ENCODE data around the gene GTPBP6. TPM values are rescaled to one million over a fixed set of nuclear protein-coding genes. Genes with fewer than 3 reads are reported as not detected.
"Not testable (repeated sequence)": the region's sequence is repeated elsewhere in the genome, so short reads cannot be mapped to it uniquely, and the experiment has no call there.

GTPBP6 gene
- total RNA-seq, 5 donors from 2014 or later (not counting 1 experiment from before 2014, with no cell fraction given): 58.8 to 112 (median 111) TPM

DNA sequence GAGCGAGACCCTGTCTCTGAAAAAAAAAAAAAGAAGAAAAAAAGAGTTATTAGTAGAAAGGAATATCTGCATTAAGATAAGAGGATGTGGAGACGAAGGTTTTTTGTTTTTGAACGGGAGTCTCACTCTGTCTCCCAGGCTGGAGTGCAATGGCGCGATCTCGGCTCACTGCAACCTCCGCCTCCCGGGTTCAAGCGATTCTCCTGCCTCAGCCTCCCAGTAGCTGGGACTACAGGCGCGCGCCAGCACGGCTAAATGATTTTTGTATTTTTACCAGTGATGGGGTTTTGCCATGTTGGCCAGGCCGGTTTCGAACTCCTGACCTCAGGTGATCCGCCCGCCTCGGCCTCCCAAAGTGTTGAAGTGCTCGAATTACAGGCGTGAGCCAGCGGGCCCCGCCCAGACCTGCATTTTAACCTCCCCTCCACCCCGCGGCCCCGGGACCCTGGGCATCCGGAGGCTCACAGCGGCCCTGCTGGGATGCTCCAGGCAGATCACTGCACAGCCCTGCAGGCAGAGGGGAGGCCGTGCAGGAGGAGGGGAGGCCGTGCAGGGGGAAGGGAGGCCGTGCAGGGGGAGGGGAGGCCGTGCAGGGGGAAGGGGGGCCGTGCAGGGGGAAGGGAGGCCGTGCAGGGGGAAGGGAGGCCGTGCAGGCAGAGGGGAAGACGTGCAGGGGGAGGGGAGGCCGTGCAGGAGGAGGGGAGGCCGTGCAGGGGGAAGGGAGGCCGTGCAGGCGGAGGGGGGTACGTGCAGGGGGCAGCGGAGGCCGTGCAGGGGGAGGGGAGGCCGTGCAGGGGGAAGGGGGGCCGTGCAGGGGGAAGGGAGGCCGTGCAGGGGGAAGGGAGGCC lies 38.6 kb downstream of the GTPBP6 start:
- H3K27me3 Mint-ChIP-seq; H3K27ac ChIP-seq (ENCODE audit: low read length); ATAC-seq (replicated peaks in 1 of 4); CTCF ChIA-PET; H3K36me3 ChIP-seq (ENCODE audit: control insufficient read depth in 2 of 2, extremely low read depth in 1 of 2, insufficient read depth in 1 of 2, low read length in 1 of 2); H3K4me3 ChIP-seq (ENCODE audit: control insufficient read depth in 1 of 2, extremely low read depth in 1 of 2, low read length in 1 of 2); H3K36me3 Mint-ChIP-seq; H3K9me3 ChIP-seq; H3K27ac Mint-ChIP-seq; H3K9me3 Mint-ChIP-seq; POLR2A ChIA-PET: not testable (repeated sequence)
- Histone ChIP-seq H3K27me3 (replicated peaks in 1 of 2; ENCODE audit: control insufficient read depth in 2 of 2, extremely low read depth in 1 of 2, insufficient read depth in 2 of 2, low read length in 1 of 2) (peaks cover 0 to 21% of the 10 kb centered on the region in 2 experiments), H3K4me1 (ENCODE audit: control insufficient read depth in 1 of 2, extremely low read depth in 1 of 2, insufficient read depth in 2 of 2, low read length in 2 of 2) (peaks cover 12 to 39% of the 10 kb centered on the region in 2 experiments)
- 92% methylated on average over 15 of the region's 45 CpGs for WGBS (ENCODE audit: insufficient coverage)
- Mint-ChIP-seq H3K4me3 (peak overlapping the region; percentile 13 to 68 (median 39)), H3K4me1 (peaks cover 22 to 39% (median 23%) of the 10 kb centered on the region in 3 donors)
- DNase-seq: peak in 1 of 35 experiments; percentile 0

DNA sequence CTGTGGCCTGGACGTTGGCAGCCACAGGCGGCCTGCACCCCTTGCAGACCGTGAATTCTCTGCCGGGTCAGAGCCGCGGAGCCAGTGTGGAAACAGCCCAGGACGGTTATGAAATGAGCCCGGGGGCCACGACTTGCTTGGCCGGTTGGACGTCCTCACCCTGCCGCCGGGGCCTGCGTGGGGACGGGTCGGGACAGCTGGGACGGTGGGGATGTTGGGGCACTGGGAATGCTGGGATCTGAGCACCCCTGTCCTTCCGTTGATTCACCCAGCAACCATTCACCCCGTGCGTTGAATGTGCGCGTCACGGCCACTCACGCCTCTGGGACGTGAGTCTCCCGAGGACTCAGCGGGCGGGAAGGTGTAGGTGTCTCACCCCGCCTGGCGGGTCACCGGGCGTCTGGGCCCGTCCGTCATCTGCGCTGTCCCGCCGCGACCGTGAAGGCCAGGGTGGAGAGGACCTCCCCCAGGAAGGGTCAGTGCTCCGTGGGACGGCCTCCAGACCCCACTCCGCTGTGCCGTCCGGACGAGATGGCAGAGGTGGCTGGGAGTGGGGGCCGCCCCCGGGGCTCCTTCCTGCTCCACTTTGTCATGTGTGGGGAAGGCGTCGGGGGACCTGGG lies 41.9 kb downstream of the GTPBP6 start:
- H3K4me1 Mint-ChIP-seq: peaks cover 14 to 26% (median 17%) of the 10 kb centered on the region in 3 donors
- H3K36me3 Mint-ChIP-seq: no peaks in the 10 kb centered on the region
- under 1% methylated on average over 48 of the region's 49 CpGs for WGBS (ENCODE audit: insufficient coverage)
- H3K4me3 ChIP-seq (ENCODE audit: control insufficient read depth in 1 of 2, extremely low read depth in 1 of 2, low read length in 1 of 2): peak overlapping the region; percentile 73 to 90
- H3K27me3 ChIP-seq (replicated peaks in 1 of 2; ENCODE audit: control insufficient read depth in 2 of 2, extremely low read depth in 1 of 2, insufficient read depth in 2 of 2, low read length in 1 of 2): peaks cover 0 to 21% of the 10 kb centered on the region in 2 experiments
- peaks cover 12 to 29% of the 10 kb centered on the region in 2 experiments for H3K4me1 ChIP-seq (ENCODE audit: control insufficient read depth in 1 of 2, extremely low read depth in 1 of 2, insufficient read depth in 2 of 2, low read length in 2 of 2)
- peak; percentile 41 to 52 (median 44) for ATAC-seq (replicated peaks in 1 of 4)
- no peak overlapping the region for H3K27ac Mint-ChIP-seq
- H3K27me3 Mint-ChIP-seq: peaks cover 0 to 3% of the 10 kb centered on the region in 2 donors
- H3K9me3 ChIP-seq: no peaks in the 10 kb centered on the region
- peak in 1 of 35 experiments; percentile 7 for DNase-seq
- ChIA-PET CTCF (no interaction called here), POLR2A (no interaction called here)
- no peaks in the 10 kb centered on the region for H3K9me3 Mint-ChIP-seq
- H3K27ac ChIP-seq (ENCODE audit: low read length): no peak overlapping the region
- H3K36me3 ChIP-seq (ENCODE audit: control insufficient read depth in 2 of 2, extremely low read depth in 1 of 2, insufficient read depth in 1 of 2, low read length in 1 of 2): no peaks in the 10 kb centered on the region
- peak overlapping the region; percentile 75 to 81 (median 76) for H3K4me3 Mint-ChIP-seq

DNA sequence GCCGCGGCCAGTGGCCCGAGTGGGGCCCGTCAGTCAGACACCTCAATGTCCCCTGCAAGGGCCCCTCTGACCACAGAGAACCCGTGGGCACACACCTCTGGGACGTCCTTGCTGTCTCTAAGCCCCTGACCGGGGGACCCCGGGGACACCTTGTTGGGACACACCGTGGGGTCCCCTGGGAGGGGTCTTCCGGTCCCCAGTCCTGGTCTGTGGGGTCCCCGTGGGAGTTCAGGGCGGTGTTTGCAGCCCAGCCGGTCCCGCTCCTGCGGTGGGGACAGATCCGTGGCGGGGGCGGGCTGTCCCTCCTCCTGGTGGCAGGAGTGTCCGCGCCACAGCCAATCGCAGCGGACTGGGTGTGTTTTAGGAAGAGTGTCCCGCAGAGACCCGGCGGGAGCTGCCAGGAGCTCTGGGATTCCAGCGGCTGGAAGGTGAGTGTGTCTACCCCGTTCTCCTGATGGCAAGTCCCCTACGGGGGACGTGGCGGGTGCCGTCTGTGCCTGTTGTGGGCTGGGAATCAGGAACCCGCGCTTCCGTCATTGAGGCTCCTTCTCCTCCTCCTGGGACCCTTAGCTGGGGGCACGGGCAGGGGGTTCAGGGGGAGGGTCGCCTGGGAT lies 42.5 kb downstream of the GTPBP6 start:
- Histone ChIP-seq H3K9me3 (no peaks in the 10 kb centered on the region), H3K4me1 (ENCODE audit: control insufficient read depth in 1 of 2, extremely low read depth in 1 of 2, insufficient read depth in 2 of 2, low read length in 2 of 2) (peaks cover 12 to 25% of the 10 kb centered on the region in 2 experiments), H3K27ac (ENCODE audit: low read length) (no peak overlapping the region), H3K27me3 (replicated peaks in 1 of 2; ENCODE audit: control insufficient read depth in 2 of 2, extremely low read depth in 1 of 2, insufficient read depth in 2 of 2, low read length in 1 of 2) (peaks cover 0 to 21% of the 10 kb centered on the region in 2 experiments), H3K36me3 (ENCODE audit: control insufficient read depth in 2 of 2, extremely low read depth in 1 of 2, insufficient read depth in 1 of 2, low read length in 1 of 2) (no peaks in the 10 kb centered on the region), H3K4me3 (ENCODE audit: control insufficient read depth in 1 of 2, extremely low read depth in 1 of 2, low read length in 1 of 2) (peak overlapping the region; percentile 73 to 90)
- H3K36me3 Mint-ChIP-seq: no peaks in the 10 kb centered on the region
- peak; percentile 80 to 88 (median 84) for ATAC-seq (replicated peaks in 1 of 4)
- ChIA-PET CTCF (no interaction called here), POLR2A (no interaction called here)
- peak overlapping the region; percentile 75 to 81 (median 76) for H3K4me3 Mint-ChIP-seq
- WGBS (ENCODE audit: insufficient coverage): 2% methylated on average over 31 of the region's 36 CpGs
- no peak overlapping the region for H3K27ac Mint-ChIP-seq
- peak in 23 of 35 experiments; percentile 10 to 50 (median 30) for DNase-seq
- no peaks in the 10 kb centered on the region for H3K9me3 Mint-ChIP-seq
- peaks cover 0 to 3% of the 10 kb centered on the region in 2 donors for H3K27me3 Mint-ChIP-seq
- H3K4me1 Mint-ChIP-seq: peaks cover 12 to 21% (median 14%) of the 10 kb centered on the region in 3 donors

DNA sequence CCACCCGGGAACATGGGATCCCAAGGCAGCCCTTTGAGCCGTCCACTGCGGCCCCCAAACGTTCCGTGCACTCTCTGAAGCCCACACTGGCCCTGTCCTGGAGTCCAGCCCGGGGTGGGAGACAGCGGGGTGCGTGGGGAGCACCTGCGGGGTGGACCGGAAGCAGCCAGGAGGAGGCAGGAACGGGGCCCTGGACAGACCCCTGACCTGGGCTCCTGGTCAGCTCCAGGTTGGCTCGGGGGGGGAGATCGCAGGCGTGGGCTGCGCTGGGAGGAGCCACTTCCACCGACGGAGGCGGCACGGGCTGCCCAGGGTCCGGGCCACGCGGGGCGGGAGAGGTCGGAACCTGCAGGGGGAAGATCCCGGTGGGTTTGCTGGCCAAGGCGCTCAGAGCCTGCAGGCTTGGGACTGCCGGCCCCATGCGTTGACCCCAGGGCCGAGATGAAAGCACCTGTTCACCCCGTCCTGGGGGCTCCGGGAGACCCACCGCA lies 43.1 kb downstream of the GTPBP6 start:
- no peaks in the 10 kb centered on the region for H3K36me3 ChIP-seq (ENCODE audit: control insufficient read depth in 2 of 2, extremely low read depth in 1 of 2, insufficient read depth in 1 of 2, low read length in 1 of 2)
- 22% methylated on average over 32 of the region's 32 CpGs for WGBS (ENCODE audit: insufficient coverage)
- Mint-ChIP-seq H3K36me3 (no peaks in the 10 kb centered on the region), H3K27me3 (peaks cover 0 to 3% of the 10 kb centered on the region in 2 donors), H3K27ac (no peak overlapping the region), H3K4me1 (peaks cover 12 to 21% (median 14%) of the 10 kb centered on the region in 3 donors), H3K9me3 (no peaks in the 10 kb centered on the region), H3K4me3 (peak overlapping the region; percentile 59 to 81 (median 63))
- H3K4me1 ChIP-seq (ENCODE audit: control insufficient read depth in 1 of 2, extremely low read depth in 1 of 2, insufficient read depth in 2 of 2, low read length in 2 of 2): peaks cover 12 to 25% of the 10 kb centered on the region in 2 experiments
- H3K27ac ChIP-seq (ENCODE audit: low read length): no peak overlapping the region
- ChIA-PET POLR2A (no interaction called here), CTCF (no interaction called here)
- peak in 3 of 4 experiments; percentile 11 to 45 (median 29) for ATAC-seq (replicated peaks in 1 of 4)
- H3K27me3 ChIP-seq (replicated peaks in 1 of 2; ENCODE audit: control insufficient read depth in 2 of 2, extremely low read depth in 1 of 2, insufficient read depth in 2 of 2, low read length in 1 of 2): peaks cover 0 to 21% of the 10 kb centered on the region in 2 experiments
- no peaks in the 10 kb centered on the region for H3K9me3 ChIP-seq
- peak in 1 of 35 experiments; percentile 4 for DNase-seq
- peak overlapping the region; percentile 73 to 90 for H3K4me3 ChIP-seq (ENCODE audit: control insufficient read depth in 1 of 2, extremely low read depth in 1 of 2, low read length in 1 of 2)

DNA sequence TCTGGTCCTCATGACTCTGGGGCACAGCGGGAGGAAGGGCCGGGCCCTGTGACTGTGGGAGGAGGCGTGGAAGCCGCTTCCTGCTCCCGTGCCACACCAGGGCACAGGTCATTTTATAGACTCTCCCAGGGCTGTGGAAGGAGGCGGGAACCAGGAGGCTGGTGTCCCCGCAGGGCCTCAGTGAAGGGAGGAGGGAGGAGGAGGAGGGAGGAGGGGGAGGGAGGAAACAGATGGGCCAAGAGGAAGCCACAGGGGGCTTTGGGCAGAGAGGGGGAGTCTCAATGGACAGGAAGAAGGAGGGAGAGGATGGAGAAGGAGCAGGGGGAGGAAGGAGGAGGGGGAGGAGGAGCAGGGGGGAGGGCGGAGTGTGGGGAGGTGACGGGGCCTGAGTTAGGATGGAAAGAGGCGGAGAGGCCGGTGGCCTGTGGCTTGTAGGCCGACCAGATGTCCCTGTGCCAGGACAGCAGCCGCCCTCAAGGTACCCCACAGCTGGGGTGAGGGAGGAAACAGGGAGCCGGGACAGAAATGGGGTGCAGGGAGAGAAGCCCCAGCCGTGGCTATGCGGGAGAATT lies 43.6 kb downstream of the GTPBP6 start:
- Histone ChIP-seq H3K27ac (ENCODE audit: low read length) (no peak overlapping the region), H3K9me3 (no peaks in the 10 kb centered on the region), H3K4me1 (ENCODE audit: control insufficient read depth in 1 of 2, extremely low read depth in 1 of 2, insufficient read depth in 2 of 2, low read length in 2 of 2) (peaks cover 12 to 24% of the 10 kb centered on the region in 2 experiments), H3K36me3 (ENCODE audit: control insufficient read depth in 2 of 2, extremely low read depth in 1 of 2, insufficient read depth in 1 of 2, low read length in 1 of 2) (no peaks in the 10 kb centered on the region), H3K4me3 (ENCODE audit: control insufficient read depth in 1 of 2, extremely low read depth in 1 of 2, low read length in 1 of 2) (no peak overlapping the region), H3K27me3 (replicated peaks in 1 of 2; ENCODE audit: control insufficient read depth in 2 of 2, extremely low read depth in 1 of 2, insufficient read depth in 2 of 2, low read length in 1 of 2) (peaks cover 0 to 21% of the 10 kb centered on the region in 2 experiments)
- Mint-ChIP-seq H3K36me3 (no peaks in the 10 kb centered on the region), H3K4me3 (peak overlapping the region; percentile 59 to 81 (median 63)), H3K27me3 (peaks cover 0 to 3% of the 10 kb centered on the region in 2 donors), H3K27ac (no peak overlapping the region), H3K9me3 (no peaks in the 10 kb centered on the region), H3K4me1 (peaks cover 12 to 21% (median 14%) of the 10 kb centered on the region in 3 donors)
- 59% methylated on average over 12 of the region's 16 CpGs for WGBS (ENCODE audit: insufficient coverage)
- POLR2A ChIA-PET: no interaction called here
- peak in 2 of 35 experiments; percentile 0 to 23 for DNase-seq
- CTCF ChIA-PET: no interaction called here
- ATAC-seq (replicated peaks in 1 of 4): no peak

Measured in T-cell (primary cell).